ENCODE data around the gene SLC7A11. TPM values are rescaled to one million over a fixed set of nuclear protein-coding genes. Genes with fewer than 3 reads are reported as not detected.

The SLC7A11 gene
- total and polyA plus RNA-seq, 2 of the 4 experiments (the other 2 are of a cell fraction), result 8.3 to 24.7 TPM

DNA sequence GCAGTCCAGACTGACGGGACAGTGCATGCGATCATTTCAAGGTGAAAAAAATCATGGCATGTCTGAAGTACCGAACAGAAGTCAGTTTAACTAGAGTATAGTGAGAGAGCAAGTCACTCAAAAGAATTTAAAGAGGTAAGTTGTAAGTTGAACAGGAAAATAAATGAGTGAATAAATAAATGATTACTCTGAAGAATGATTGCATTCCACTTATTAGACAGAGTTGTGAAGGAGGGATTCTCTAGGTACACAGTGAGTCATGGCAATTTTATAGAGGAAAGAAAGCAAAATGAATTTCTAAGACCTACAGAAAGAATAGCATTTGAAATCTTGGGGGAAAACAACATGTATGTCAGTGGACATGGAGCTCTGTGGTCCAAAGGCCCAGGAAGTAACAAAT lies 37.1 kb upstream of the SLC7A11 start:
- H4K91ac ChIP-seq (ENCODE audit: insufficient read depth, low read depth, low read length), result no peak overlapping the region
- in situ Hi-C loops (cut with MboI; ENCODE audit: low sequenced_read_pairs), result no loop called here

More for the DNA sequence above, 37.1 kb upstream of the SLC7A11 start:
- Histone ChIP-seq H2BK5ac (ENCODE audit: low read depth, low read length, poor library complexity, severe bottlenecking) (no peak overlapping the region), H3K4me2 (ENCODE audit: low read depth, low read length) (no peak overlapping the region), H2BK120ac (ENCODE audit: low read depth, low read length) (no peak overlapping the region), H3K9me3 (ENCODE audit: control insufficient read depth, insufficient read depth, low read length) (no peaks in the 10 kb centered on the region), H3K79me1 (ENCODE audit: low read depth in 1 of 2, low read length in 2 of 2) (no peaks in the 10 kb centered on the region), H3K9ac (ENCODE audit: low read depth, low read length) (no peak overlapping the region), H3K36me3 (ENCODE audit: control insufficient read depth, insufficient read depth, low read length) (no peaks in the 10 kb centered on the region), H2AK5ac (ENCODE audit: low read depth, low read length) (no peak overlapping the region), H2AFZ (replicated peaks; ENCODE audit: low read length, poor library complexity) (no peak overlapping the region), H3K4me1 (ENCODE audit: control insufficient read depth, insufficient read depth, low read length) (peaks cover 3% of the 10 kb centered on the region; the same call in 1 of the 2 replicates), H3K23ac (ENCODE audit: low read depth, low read length) (no peak overlapping the region), H3K27me3 (ENCODE audit: control insufficient read depth, insufficient read depth, low read length) (no peaks in the 10 kb centered on the region), H2BK15ac (ENCODE audit: low read depth, low read length) (no peak overlapping the region), H3K56ac (ENCODE audit: extremely low read depth, insufficient read depth, low read length) (no peak overlapping the region), H3K4ac (ENCODE audit: low read depth, low read length) (no peak overlapping the region), H3K18ac (ENCODE audit: low read depth, low read length) (no peak overlapping the region), H3K4me3 (ENCODE audit: insufficient read depth, low read depth, low read length) (no peak overlapping the region), H3K14ac (replicated peaks; ENCODE audit: low read depth, low read length) (no peak overlapping the region), H2AK9ac (replicated peaks; ENCODE audit: low read depth, low read length, poor library complexity) (no peak overlapping the region), H4K5ac (ENCODE audit: low read depth, low read length) (no peak overlapping the region), H3K27ac (ENCODE audit: insufficient read depth, low read length) (no peak overlapping the region), H4K20me1 (ENCODE audit: insufficient read depth, low read length) (no peaks in the 10 kb centered on the region), H2BK20ac (ENCODE audit: low read depth, low read length) (no peak overlapping the region), H3K9me1 (ENCODE audit: insufficient read depth, low read length) (peaks cover 4% of the 10 kb centered on the region; the same call in 1 of the 2 replicates), H4K8ac (ENCODE audit: low read depth in 2 of 2, low read length in 2 of 2) (no peak overlapping the region)
- TF ChIP-seq MXI1 (IDR thresholded peaks at IDR 0.05; ENCODE audit: borderline replicate concordance, low read depth, low read length) (no peak), NFE2L2 (IDR thresholded peaks at IDR 0.05; ENCODE audit: low read depth, low read length) (no peak), SMC3 (IDR thresholded peaks at IDR 0.05; ENCODE audit: low read depth, low read length) (no peak), MAFK (IDR thresholded peaks at IDR 0.05; ENCODE audit: low read depth, low read length) (no peak), RCOR1 (IDR thresholded peaks at IDR 0.05; ENCODE audit: insufficient replicate concordance, low read length) (no peak), RAD21 (IDR thresholded peaks at IDR 0.05; ENCODE audit: low read length) (no peak), CTCF (conservative IDR thresholded peaks at IDR 0.05; ENCODE audit: low read depth, low read length) (no peak), CEBPB (IDR thresholded peaks at IDR 0.05; ENCODE audit: low read depth, low read length) (no peak), POLR2A (IDR thresholded peaks at IDR 0.05; ENCODE audit: low read depth, low read length) (no peak), RFX5 (IDR thresholded peaks at IDR 0.05; ENCODE audit: low read depth, low read length) (no peak), MAZ (IDR thresholded peaks at IDR 0.05; ENCODE audit: borderline replicate concordance, low read depth, low read length) (no peak), FOS (IDR thresholded peaks at IDR 0.05; ENCODE audit: low read depth, low read length) (no peak), ELK1 (IDR thresholded peaks at IDR 0.05; ENCODE audit: borderline replicate concordance, low read depth, low read length) (no peak), BHLHE40 (IDR thresholded peaks at IDR 0.05; ENCODE audit: low read depth, low read length) (no peak), USF2 (IDR thresholded peaks at IDR 0.05; ENCODE audit: low read depth, low read length) (no peak), CHD1 (IDR thresholded peaks at IDR 0.05; ENCODE audit: low read depth, low read length) (no peak)
- ATAC-seq (ENCODE audit: low read depth), result no peak
- no TSS peak for BruUV-seq (replicated peaks)
- intact Hi-C loops (cut with micrococcal nuclease), result no loop called here
- ChIA-PET CTCF (interaction anchor here (1.0 kb wide), 1 partner anchor 9 kb away, joined by 3 read pairs; no protein-coding TSS in a partner anchor), POLR2A (ENCODE audit: unreplicated experiment) (no interaction called here)
- dilution Hi-C loops (cut with HindIII; ENCODE audit: low sequenced_read_pairs, unreplicated experiment), result no loop called here
- no peak for DNase-seq
- 100% methylated on average over 2 of the region's 3 CpGs; no CpG with 5 or more reads in 1 of the 2 experiments for WGBS, 2 experiments (ENCODE audit: extremely low coverage in 2 of 2, insufficient read length in 1 of 2)

Measured in IMR-90 (cell line).